ENCODE measurements around the gene ING5.

ING5 gene

GRCh38 chr2:241655516-241656189, 46.2 kb upstream of the ING5 start:
- no peaks in the 10 kb centered on the region for H3K4me1 ChIP-seq (ENCODE audit: control insufficient read depth in 1 of 2, insufficient read depth in 1 of 2, low read depth in 1 of 2, low read length in 1 of 2)
- TF ChIP-seq, protein P1, sequence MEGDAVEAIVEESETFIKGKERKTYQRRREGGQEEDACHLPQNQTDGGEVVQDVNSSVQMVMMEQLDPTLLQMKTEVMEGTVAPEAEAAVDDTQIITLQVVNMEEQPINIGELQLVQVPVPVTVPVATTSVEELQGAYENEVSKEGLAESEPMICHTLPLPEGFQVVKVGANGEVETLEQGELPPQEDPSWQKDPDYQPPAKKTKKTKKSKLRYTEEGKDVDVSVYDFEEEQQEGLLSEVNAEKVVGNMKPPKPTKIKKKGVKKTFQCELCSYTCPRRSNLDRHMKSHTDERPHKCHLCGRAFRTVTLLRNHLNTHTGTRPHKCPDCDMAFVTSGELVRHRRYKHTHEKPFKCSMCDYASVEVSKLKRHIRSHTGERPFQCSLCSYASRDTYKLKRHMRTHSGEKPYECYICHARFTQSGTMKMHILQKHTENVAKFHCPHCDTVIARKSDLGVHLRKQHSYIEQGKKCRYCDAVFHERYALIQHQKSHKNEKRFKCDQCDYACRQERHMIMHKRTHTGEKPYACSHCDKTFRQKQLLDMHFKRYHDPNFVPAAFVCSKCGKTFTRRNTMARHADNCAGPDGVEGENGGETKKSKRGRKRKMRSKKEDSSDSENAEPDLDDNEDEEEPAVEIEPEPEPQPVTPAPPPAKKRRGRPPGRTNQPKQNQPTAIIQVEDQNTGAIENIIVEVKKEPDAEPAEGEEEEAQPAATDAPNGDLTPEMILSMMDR (IDR thresholded peaks at IDR 0.05): no peak
- no peak overlapping the region for H3K27ac ChIP-seq
- peaks cover 98% of the 10 kb centered on the region for H3K36me3 ChIP-seq
- no peak overlapping the region for H3K4me3 ChIP-seq (ENCODE audit: low read depth in 1 of 2, low read length in 1 of 2)
- H3K27me3 ChIP-seq: no peaks in the 10 kb centered on the region
- H3K9me3 ChIP-seq: no peaks in the 10 kb centered on the region

DNA sequence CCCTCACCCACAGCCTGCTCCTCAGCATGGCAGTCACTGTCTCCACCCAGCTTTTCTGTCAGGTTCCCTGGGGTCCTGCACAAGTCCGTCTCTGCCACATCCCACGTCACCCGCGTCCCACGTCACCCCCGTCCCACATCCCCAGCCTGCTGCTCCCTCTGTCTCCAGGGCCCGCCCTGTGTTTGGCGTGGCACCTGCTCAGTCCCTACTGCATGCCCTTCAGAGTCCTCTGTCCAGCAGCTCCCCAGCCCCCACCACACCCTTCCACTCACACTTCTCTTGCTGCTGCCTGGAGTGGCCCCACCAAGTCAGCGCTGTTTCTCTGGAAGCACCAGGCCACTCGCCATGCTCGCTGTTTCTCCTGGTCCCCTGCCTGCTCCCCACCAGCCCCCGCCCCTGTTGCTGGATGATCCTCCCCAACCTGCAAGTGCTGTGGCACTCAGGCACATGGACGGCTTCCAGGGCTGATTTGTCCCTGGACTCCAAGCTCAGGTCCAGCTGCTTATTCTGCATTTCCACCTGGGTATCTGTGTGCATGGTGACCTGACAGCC, 45.6 kb upstream of the ING5 start:
- Histone ChIP-seq H3K27ac (no peak overlapping the region), H3K27me3 (no peaks in the 10 kb centered on the region), H3K4me1 (ENCODE audit: control insufficient read depth in 1 of 2, insufficient read depth in 1 of 2, low read depth in 1 of 2, low read length in 1 of 2) (no peaks in the 10 kb centered on the region), H3K36me3 (peaks cover 98% of the 10 kb centered on the region), H3K9me3 (no peaks in the 10 kb centered on the region), H3K4me3 (ENCODE audit: low read depth in 1 of 2, low read length in 1 of 2) (no peak overlapping the region)
- TF ChIP-seq, protein P1 (IDR thresholded peaks at IDR 0.05): no peak

GRCh38 chr2:241657786-241658254, 44.0 kb upstream of the ING5 start:
- no peaks in the 10 kb centered on the region for H3K27me3 ChIP-seq
- TF ChIP-seq, protein P1 (IDR thresholded peaks at IDR 0.05): no peak
- no peak overlapping the region for H3K27ac ChIP-seq
- H3K4me3 ChIP-seq (ENCODE audit: low read depth in 1 of 2, low read length in 1 of 2): no peak overlapping the region
- H3K9me3 ChIP-seq: no peaks in the 10 kb centered on the region
- H3K4me1 ChIP-seq (ENCODE audit: control insufficient read depth in 1 of 2, insufficient read depth in 1 of 2, low read depth in 1 of 2, low read length in 1 of 2): no peaks in the 10 kb centered on the region
- peaks cover 96% of the 10 kb centered on the region for H3K36me3 ChIP-seq

GRCh38 chr2:241658296-241658695, 43.5 kb upstream of the ING5 start:
- H3K27me3 ChIP-seq: no peaks in the 10 kb centered on the region
- no peaks in the 10 kb centered on the region for H3K4me1 ChIP-seq (ENCODE audit: control insufficient read depth in 1 of 2, insufficient read depth in 1 of 2, low read depth in 1 of 2, low read length in 1 of 2)
- no peak overlapping the region for H3K27ac ChIP-seq
- H3K9me3 ChIP-seq: no peaks in the 10 kb centered on the region
- H3K36me3 ChIP-seq: peaks cover 92% of the 10 kb centered on the region
- TF ChIP-seq, protein P1 (IDR thresholded peaks at IDR 0.05): no peak
- no peak overlapping the region for H3K4me3 ChIP-seq (ENCODE audit: low read depth in 1 of 2, low read length in 1 of 2)

DNA sequence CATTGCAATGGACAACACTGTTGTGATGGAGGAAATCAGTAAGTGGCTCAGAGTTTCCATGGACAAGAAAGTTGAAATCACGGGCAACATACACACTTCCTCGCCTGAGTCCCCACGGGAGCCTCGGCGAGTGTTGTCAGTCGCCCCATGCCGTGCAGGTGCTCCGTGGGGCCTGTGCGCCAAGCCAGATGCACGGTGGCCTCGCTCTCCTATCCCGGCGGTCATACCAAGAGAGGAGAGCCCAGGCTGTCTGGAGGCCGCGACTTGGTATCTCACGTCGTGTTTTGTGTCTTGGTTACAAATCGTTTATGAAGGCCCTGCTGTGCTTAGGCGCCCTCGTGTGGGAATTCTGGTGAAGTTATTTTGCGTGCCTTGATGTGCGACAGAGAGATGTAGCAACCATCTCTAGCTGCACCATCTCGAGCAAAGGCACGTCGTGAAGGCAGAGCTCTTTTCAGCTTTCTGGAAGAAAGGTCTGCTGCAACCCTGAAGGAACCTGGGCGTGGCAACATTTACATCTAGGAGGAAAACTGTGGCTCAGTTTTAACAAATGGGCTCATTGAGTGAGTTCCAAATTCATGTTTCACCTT, 42.6 kb upstream of the ING5 start:
- Histone ChIP-seq H3K27me3 (no peaks in the 10 kb centered on the region), H3K4me3 (ENCODE audit: low read depth in 1 of 2, low read length in 1 of 2) (no peak overlapping the region), H3K27ac (no peak overlapping the region), H3K36me3 (peaks cover 84% of the 10 kb centered on the region), H3K9me3 (no peaks in the 10 kb centered on the region), H3K4me1 (ENCODE audit: control insufficient read depth in 1 of 2, insufficient read depth in 1 of 2, low read depth in 1 of 2, low read length in 1 of 2) (no peaks in the 10 kb centered on the region)
- TF ChIP-seq, protein P1 (IDR thresholded peaks at IDR 0.05): no peak

Measured in neutrophil (primary cell).